Neural progenitor cell (in vitro differentiated cells): ENCODE results near the gene MOCOS. TPM values are rescaled to one million over a fixed set of nuclear protein-coding genes. Genes with fewer than 3 reads are reported as not detected.
"Not testable (repeated sequence)": the region's sequence is repeated elsewhere in the genome, so short reads cannot be mapped to it uniquely, and the experiment has no call there.

ENCODE experiments used
- DNase-seq: peaks from one replicate; pipeline ENCODE4 v3.0.0-alpha.2; 2016; ENCODE audit warnings: low spot score
- H2AFZ ChIP-seq: fragments of 200-600 bp; sonication (generic); replicated peaks from 2 replicates; pipeline ENCODE4 v1.6.1; 2016; ENCODE audit warnings: antibody characterized with exemption
- H3F3A ChIP-seq: fragments of 200-600 bp; sonication (generic); 2 replicates; pipeline ENCODE4 v1.6.1; 2016; ENCODE audit warnings: antibody characterized with exemption, low read depth
- H3K27ac ChIP-seq: fragments of 200-600 bp; sonication (generic); 2 replicates; pipeline ENCODE4 v1.5.1; 2016; ENCODE audit warnings: mild to moderate bottlenecking
- H3K27me3 ChIP-seq: fragments of 200-600 bp; sonication (generic); 2 replicates; pipeline ENCODE4 v1.6.1; 2016; ENCODE audit warnings: mild to moderate bottlenecking, moderate library complexity
- H3K36me3 ChIP-seq: fragments of 200-600 bp; sonication (generic); 2 replicates; pipeline ENCODE4 v1.5.1; 2016
- H3K4me1 ChIP-seq: fragments of 200-600 bp; sonication (generic); 2 replicates; pipeline ENCODE4 v1.6.1; 2016; ENCODE audit warnings: mixed run types
- H3K4me2 ChIP-seq: fragments of 200-600 bp; sonication (generic); 2 replicates; pipeline ENCODE4 v1.6.1; 2016
- H3K4me3 ChIP-seq: fragments of 200-600 bp; sonication (generic); 2 replicates; pipeline ENCODE4 v1.5.1; 2016
- H3K79me2 ChIP-seq: fragments of 200-600 bp; sonication (generic); 2 replicates; pipeline ENCODE4 v1.6.1; 2016; ENCODE audit warnings: low read depth
- H3K9ac ChIP-seq: fragments of 200-600 bp; sonication (generic); 2 replicates; pipeline ENCODE4 v1.6.1; 2016
- H3K9me3 ChIP-seq: fragments of 200-600 bp; sonication (generic); 2 replicates; pipeline ENCODE4 v1.5.1; 2016; ENCODE audit warnings: low read depth
- H4K20me1 ChIP-seq: fragments of 200-600 bp; sonication (generic); 2 replicates; pipeline ENCODE4 v1.6.1; 2016; ENCODE audit warnings: low read depth
- H3K27ac Mint-ChIP-seq: 3 replicates; pipeline ENCODE4 v1.8.0; 2021; ENCODE audit warnings: mixed read lengths
- H3K27me3 Mint-ChIP-seq: 2 replicates; pipeline ENCODE4 v1.8.0; 2022; ENCODE audit warnings: low read depth, mild to moderate bottlenecking, inconsistent platforms, moderate library complexity, mixed read lengths; ENCODE audit not compliant: insufficient read depth
- H3K36me3 Mint-ChIP-seq: 3 replicates; pipeline ENCODE4 v1.8.0; 2021; ENCODE audit warnings: mixed read lengths
- H3K4me1 Mint-ChIP-seq: 3 replicates; pipeline ENCODE4 v1.8.0; 2021; ENCODE audit warnings: mixed read lengths
- H3K4me3 Mint-ChIP-seq: 3 replicates; pipeline ENCODE4 v1.8.0; 2021; ENCODE audit warnings: mild to moderate bottlenecking, moderate library complexity, mixed read lengths
- H3K9me3 Mint-ChIP-seq: 3 replicates; pipeline ENCODE4 v1.8.0; 2020; ENCODE audit warnings: mixed read lengths
- CTCF ChIP-seq: fragments of 200-600 bp; sonication (generic); IDR thresholded peaks from 2 replicates; pipeline ENCODE4 v1.5.1; 2017; ENCODE audit warnings: antibody characterized with exemption, mild to moderate bottlenecking
- EZH2 ChIP-seq: fragments of 200-600 bp; sonication (generic); IDR thresholded peaks from 2 replicates; pipeline ENCODE4 v1.6.1; 2017; ENCODE audit warnings: antibody characterized with exemption, mild to moderate bottlenecking, moderate library complexity
- EZH2phosphoT487 ChIP-seq: fragments of 200-600 bp; sonication (generic); IDR thresholded peaks from 2 replicates; pipeline ENCODE4 v1.6.1; 2017; ENCODE audit warnings: antibody characterized with exemption
- total RNA-seq: library from RNA; depleted of rRNA; stranded (reverse); fragments of >200 nt; gene quantifications from 2 replicates; pipeline ENCODE4 v1.2.3, GENCODE V29; 2015; ENCODE audit warnings: low replicate concordance

The MOCOS gene
- total RNA-seq, 1 donor from 2014 or later: 0.36 TPM

GRCh38 chr18:36217348-36217747, 30.1 kb downstream of the MOCOS start:
- Histone ChIP-seq H3K27me3 (no peaks in the 10 kb centered on the region), H3K9me3 (no peaks in the 10 kb centered on the region), H3K27ac (no peak overlapping the region), H3K9ac (no peak overlapping the region), H3F3A (no peaks in the 10 kb centered on the region), H3K4me2 (no peak overlapping the region), H2AFZ (no peak overlapping the region), H3K4me3 (no peak overlapping the region), H4K20me1 (no peaks in the 10 kb centered on the region), H3K36me3 (no peaks in the 10 kb centered on the region), H3K4me1 (peaks cover 5% of the 10 kb centered on the region), H3K79me2 (no peaks in the 10 kb centered on the region)
- TF ChIP-seq EZH2: no peak
- no peak for TF ChIP-seq EZH2phosphoT487
- no peak for TF ChIP-seq CTCF
- H3K27me3 Mint-ChIP-seq: peaks cover 2% of the 10 kb centered on the region
- H3K9me3 Mint-ChIP-seq: no peaks in the 10 kb centered on the region
- H3K4me1 Mint-ChIP-seq: peaks cover 9% of the 10 kb centered on the region
- H3K4me3 Mint-ChIP-seq: no peak overlapping the region
- DNase-seq: no peak
- H3K27ac Mint-ChIP-seq: no peak overlapping the region
- no peaks in the 10 kb centered on the region for H3K36me3 Mint-ChIP-seq

- Mint-ChIP-seq H3K4me3 (no peak overlapping the region), H3K36me3 (peaks cover 2% of the 10 kb centered on the region), H3K9me3 (peaks cover 38% of the 10 kb centered on the region), H3K27me3 (peaks cover 2% of the 10 kb centered on the region), H3K27ac (no peak overlapping the region), H3K4me1 (no peaks in the 10 kb centered on the region)
- H4K20me1 ChIP-seq: no peaks in the 10 kb centered on the region
- no peaks in the 10 kb centered on the region for H3K4me1 ChIP-seq
- H3K79me2 ChIP-seq: no peaks in the 10 kb centered on the region
- TF ChIP-seq EZH2: no peak
- TF ChIP-seq EZH2phosphoT487: no peak
- no peak for TF ChIP-seq CTCF
- H2AFZ ChIP-seq: no peak overlapping the region
- H3K4me2 ChIP-seq: no peak overlapping the region
- no peak overlapping the region for H3K9ac ChIP-seq
- no peaks in the 10 kb centered on the region for H3K9me3 ChIP-seq
- H3K4me3 ChIP-seq: no peak overlapping the region
- no peak for DNase-seq
- H3F3A ChIP-seq: no peaks in the 10 kb centered on the region
- H3K36me3 ChIP-seq: no peaks in the 10 kb centered on the region
- no peaks in the 10 kb centered on the region for H3K27me3 ChIP-seq
- H3K27ac ChIP-seq: no peak overlapping the region
Measured at GRCh38 chr18:36229188-36229587, 41.9 kb downstream of the MOCOS start.

GRCh38 chr18:36240510-36240909, 53.2 kb downstream of the MOCOS start:
- not testable (repeated sequence) for DNase-seq, H3K27ac Mint-ChIP-seq, H3K27ac ChIP-seq, H3K36me3 Mint-ChIP-seq, H3K4me3 Mint-ChIP-seq, H3K4me1 Mint-ChIP-seq, H3K27me3 ChIP-seq, H3K4me3 ChIP-seq, H3F3A ChIP-seq, H3K9ac ChIP-seq, H3K36me3 ChIP-seq, H3K27me3 Mint-ChIP-seq, H3K4me1 ChIP-seq, H3K4me2 ChIP-seq, H4K20me1 ChIP-seq, H3K79me2 ChIP-seq, H3K9me3 ChIP-seq, H2AFZ ChIP-seq
- peaks cover 28% of the 10 kb centered on the region for H3K9me3 Mint-ChIP-seq

DNA sequence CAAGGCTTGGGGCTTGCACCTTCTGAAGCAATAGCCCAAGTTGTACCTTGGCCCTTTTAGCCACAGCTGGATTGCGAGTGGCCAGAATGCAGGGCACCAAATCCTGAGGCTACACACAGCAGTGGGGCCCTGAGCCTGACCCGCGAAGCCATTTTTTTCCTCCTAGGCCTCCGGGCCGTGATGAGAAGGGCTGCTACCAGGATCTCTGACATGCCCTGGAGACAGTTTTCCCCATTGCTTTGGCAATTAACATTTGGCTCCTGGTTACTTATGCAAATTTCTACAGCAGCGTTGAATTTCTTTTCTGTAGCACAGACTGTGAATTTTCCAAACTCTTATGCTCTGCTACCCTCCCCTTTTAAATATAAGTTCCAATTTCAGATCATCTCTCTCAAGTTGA, 54.5 kb downstream of the MOCOS start:
- Histone ChIP-seq H3K4me1 (no peaks in the 10 kb centered on the region), H3F3A (no peaks in the 10 kb centered on the region), H3K27me3 (no peaks in the 10 kb centered on the region), H3K36me3 (no peaks in the 10 kb centered on the region), H3K79me2 (no peaks in the 10 kb centered on the region), H3K9ac (no peak overlapping the region), H4K20me1 (no peaks in the 10 kb centered on the region), H2AFZ (no peak overlapping the region), H3K4me3 (no peak overlapping the region), H3K27ac (no peak overlapping the region), H3K9me3 (no peaks in the 10 kb centered on the region), H3K4me2 (no peak overlapping the region)
- DNase-seq: no peak
- Mint-ChIP-seq H3K27me3 (peaks cover 6% of the 10 kb centered on the region), H3K4me3 (no peak overlapping the region), H3K36me3 (peaks cover 6% of the 10 kb centered on the region), H3K9me3 (peaks cover 35% of the 10 kb centered on the region), H3K4me1 (peaks cover 4% of the 10 kb centered on the region), H3K27ac (no peak overlapping the region)
- TF ChIP-seq EZH2: no peak
- no peak for TF ChIP-seq EZH2phosphoT487
- TF ChIP-seq CTCF: no peak
